ENCODE measurements around the gene MCTP1. TPM values are rescaled to one million over a fixed set of nuclear protein-coding genes. Genes with fewer than 3 reads are reported as not detected.
"Not testable (repeated sequence)": the region's sequence is repeated elsewhere in the genome, so short reads cannot be mapped to it uniquely, and the experiment has no call there.

MCTP1 gene
- total RNA-seq, 1 donor from 2014 or later = 1.3 TPM

GRCh38 chr5:94841598-94842322, 443.1 kb downstream of the MCTP1 start:
- DNase-seq (ENCODE audit: low spot score) (no peak), ATAC-seq (no peak)

GRCh38 chr5:94833851-94834250, 451.0 kb downstream of the MCTP1 start:
- ATAC-seq = no peak
- DNase-seq (ENCODE audit: low spot score) = no peak

DNA sequence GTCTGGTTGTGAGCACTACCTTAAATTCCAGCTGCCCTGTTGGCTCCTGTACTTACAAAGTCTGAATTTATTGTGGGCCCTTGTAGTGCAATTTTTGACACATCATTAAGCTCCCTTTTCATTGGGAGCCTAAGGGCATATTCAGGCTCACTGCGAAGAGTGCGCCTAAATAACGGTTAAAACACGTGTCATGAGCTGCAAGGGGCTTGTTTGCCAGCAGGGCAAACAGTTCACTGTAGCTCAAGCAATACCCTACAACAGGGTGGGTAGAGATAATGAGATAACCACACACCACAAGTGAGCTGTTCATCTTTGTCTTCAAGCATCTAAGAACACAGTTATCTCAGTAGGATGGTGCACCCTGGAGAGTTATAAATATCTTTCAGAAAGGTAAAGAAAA, 452.2 kb downstream of the MCTP1 start:
- ATAC-seq (no peak), DNase-seq (ENCODE audit: low spot score) (no peak)

DNA sequence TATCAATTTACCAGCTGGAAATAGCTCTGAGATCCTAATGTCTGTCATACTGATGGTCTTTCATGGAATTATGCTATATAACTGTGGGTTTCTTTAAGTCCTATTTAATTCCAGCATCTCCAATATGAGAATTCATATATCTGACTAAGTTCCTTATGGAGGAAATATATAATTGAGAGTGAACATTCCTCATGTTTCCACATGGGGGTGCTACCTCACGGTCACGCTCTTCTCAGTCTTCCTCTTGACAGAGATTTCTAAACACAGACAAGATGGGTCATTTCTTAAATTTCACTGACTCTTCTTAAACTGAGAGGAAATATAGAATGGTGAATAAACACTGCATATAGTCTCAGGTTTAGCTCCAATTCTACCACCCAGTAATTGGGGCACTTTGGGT, 454.4 kb downstream of the MCTP1 start:
- no peak for ATAC-seq
- no peak for DNase-seq (ENCODE audit: low spot score)

DNA sequence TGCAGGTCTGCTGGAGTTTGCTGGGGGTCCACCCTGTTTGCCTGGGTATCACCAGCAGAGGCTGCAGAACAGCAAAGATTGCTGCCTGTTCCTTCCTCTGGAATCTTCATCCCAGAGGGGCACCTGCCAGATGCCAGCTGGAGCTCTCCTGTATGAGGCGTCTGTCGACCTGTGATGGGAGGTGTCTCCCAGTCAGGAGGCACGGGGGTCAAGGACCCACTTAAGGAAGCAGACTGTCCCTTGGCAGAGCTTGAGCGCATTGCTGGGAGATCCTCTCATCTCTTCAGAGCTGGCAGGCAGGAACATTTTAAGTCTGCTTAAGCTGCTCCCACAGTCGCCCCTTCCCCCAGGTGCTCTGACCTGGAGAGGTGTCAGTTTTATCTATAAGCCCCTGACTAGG, 456.7 kb downstream of the MCTP1 start:
- DNase-seq (ENCODE audit: low spot score); ATAC-seq: not testable (repeated sequence)

DNA sequence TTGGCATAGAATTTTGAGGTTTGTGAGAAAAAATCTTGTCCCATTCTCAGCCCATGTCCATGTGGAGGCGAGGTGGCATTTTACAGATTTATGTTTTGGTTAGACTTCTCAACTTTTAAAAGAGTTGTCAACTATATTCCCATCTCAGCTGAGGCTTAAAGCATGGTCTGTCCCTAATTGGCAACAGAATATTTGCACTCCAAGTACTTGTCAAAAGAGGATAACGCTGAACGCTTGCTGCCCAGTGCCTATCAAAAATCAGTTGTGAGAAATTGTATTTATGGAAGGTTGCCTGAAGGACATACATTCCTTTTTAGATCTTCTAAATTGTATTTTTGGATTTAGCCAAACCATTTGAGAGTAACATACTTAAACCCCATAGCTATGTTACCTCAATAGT, 464.4 kb downstream of the MCTP1 start:
- no peak for ATAC-seq
- no peak for DNase-seq (ENCODE audit: low spot score)

- no peak for ATAC-seq
Measured at GRCh38 chr5:94818904-94819303, 466.0 kb downstream of the MCTP1 start.

GRCh38 chr5:94815313-94816039, 469.4 kb downstream of the MCTP1 start:
- ATAC-seq = no peak
- DNase-seq (ENCODE audit: low spot score) = no peak

More at GRCh38 chr5:94818904-94819303, 466.0 kb downstream of the MCTP1 start:
- no peak for DNase-seq (ENCODE audit: low spot score)

GRCh38 chr5:94812232-94812631, 472.7 kb downstream of the MCTP1 start:
- ATAC-seq (no peak), DNase-seq (ENCODE audit: low spot score) (no peak)

DNA sequence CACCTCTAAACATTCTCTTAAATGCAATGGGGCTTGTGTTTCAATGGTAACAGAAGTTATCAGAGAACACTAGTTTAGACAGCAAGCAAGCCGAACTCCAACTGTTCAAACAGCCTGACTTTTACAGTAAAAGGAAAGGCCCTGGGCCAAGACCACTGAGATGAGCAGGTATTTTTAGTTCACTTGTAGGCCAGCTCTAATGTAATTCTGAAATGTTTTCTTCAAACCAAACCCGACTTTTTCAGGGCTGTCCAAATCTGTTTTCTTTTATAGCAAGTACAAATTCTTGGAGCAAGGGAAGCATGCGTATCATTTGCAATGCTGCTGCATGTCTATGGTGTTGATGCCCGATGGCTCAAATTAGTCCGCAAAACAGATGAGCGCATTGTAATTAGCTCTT, 473.6 kb downstream of the MCTP1 start:
- no peak for DNase-seq (ENCODE audit: low spot score)
- no peak for ATAC-seq

GRCh38 chr5:94810877-94811276, 474.0 kb downstream of the MCTP1 start:
- ATAC-seq (no peak), DNase-seq (ENCODE audit: low spot score) (no peak)

DNA sequence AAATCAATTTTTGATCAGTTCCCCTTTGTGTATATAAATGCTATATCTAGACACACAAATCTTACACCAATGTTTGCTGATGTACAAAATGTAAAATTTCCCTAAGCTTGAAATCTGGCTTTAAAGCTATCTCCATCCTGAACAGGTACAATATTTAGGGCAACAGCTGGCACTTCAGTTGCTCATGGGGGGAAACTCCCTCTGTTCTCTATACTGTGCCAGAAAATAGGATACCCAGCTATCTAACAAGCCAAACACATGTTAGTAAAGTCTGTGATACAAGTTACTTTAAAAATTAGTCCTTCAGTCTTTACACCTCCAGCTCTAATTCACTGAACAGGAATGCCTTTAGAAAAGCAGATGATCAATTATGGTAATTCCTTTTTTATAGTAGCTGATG, 474.6 kb downstream of the MCTP1 start:
- DNase-seq (ENCODE audit: low spot score) = no peak
- ATAC-seq = no peak

DNA sequence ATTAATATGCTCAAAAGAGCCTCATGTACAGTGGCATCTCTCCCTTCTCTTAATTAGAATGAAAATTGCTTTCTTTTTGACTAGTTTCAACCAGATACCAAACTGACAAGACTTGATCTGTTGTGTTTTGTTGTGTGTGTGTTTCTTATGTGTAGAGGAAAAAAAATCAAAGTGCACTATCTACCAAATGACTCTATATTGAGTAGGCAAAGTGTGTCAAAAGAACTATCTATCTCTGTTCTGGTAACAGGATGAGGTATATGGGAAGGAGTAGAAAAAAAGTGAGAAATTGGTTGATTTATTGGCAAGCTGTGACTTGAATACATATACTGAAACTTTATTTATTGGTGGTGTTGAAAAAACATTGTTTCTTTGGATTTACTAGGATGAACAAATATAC, 476.4 kb downstream of the MCTP1 start:
- no peak for ATAC-seq
- DNase-seq (ENCODE audit: low spot score) = no peak

DNA sequence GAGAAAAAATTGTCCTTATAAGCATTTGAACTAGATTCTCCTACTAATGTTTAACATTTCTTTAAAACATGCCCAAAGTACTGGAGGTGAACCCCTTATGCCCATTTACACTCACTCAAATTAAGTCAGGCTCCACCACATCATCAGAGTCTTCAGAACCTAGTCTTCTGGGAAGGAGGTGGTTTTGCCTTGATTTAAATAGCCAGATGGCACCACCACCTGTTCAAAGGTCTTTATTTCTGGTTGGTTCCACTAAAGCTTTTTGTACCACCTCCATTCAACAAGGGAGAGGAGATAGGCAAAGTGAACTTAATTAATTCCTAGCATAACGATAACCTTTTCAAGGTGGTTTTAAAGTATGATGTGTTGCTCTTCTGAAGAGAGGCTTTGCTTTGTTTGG, 476.9 kb downstream of the MCTP1 start:
- DNase-seq (ENCODE audit: low spot score) (no peak), ATAC-seq (no peak)

GRCh38 chr5:94802450-94802849, 482.4 kb downstream of the MCTP1 start:
- DNase-seq (ENCODE audit: low spot score) (no peak), ATAC-seq (no peak)

DNA sequence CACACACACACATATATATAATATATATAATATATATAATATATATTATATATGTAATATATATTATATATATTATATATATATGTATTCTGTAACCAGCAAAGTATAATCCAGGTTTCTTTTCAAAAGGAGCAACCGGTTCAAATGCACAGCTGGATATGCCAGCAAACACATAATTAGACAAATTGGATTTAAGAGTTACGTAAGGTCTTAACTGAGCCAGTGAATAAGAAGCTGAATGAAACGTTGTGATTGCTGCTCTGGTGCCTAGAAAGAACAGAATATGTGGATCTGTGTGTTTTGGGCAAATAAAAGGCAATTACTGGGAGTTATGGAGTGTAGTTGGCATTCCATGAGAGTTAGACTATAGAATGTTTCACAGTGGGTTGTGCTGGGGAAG, 488.3 kb downstream of the MCTP1 start:
- DNase-seq (ENCODE audit: low spot score) (no peak), ATAC-seq (no peak)

- ATAC-seq (no peak), DNase-seq (ENCODE audit: low spot score) (no peak)
Measured at GRCh38 chr5:94793816-94794198, 491.1 kb downstream of the MCTP1 start.

- DNase-seq (ENCODE audit: low spot score) = no peak
- no peak for ATAC-seq
Measured at GRCh38 chr5:94793113-94793815, 491.6 kb downstream of the MCTP1 start.

GRCh38 chr5:94791829-94792228, 493.1 kb downstream of the MCTP1 start:
- ATAC-seq (no peak), DNase-seq (ENCODE audit: low spot score) (no peak)

DNA sequence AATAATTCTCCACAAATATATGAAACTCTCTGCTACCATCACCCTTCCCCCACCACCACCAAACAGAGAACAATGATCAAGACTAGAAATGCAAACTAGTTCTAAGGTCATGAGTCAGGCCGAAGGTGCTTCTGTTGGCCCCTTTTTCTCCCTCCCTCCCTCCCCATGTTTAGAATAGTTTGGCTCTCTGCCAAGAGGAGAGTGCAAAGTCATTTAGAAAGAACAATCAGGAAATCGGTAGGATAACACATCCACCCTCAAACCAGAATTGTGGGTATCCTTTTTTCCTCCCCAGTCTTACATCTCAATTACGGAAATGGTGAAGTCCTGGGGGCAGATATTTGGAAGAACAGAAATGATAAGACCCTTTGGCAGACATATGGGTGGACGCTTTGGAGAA, 496.4 kb downstream of the MCTP1 start:
- DNase-seq (ENCODE audit: low spot score) = no peak
- no peak for ATAC-seq

- no peak for DNase-seq (ENCODE audit: low spot score)
- ATAC-seq = no peak
Measured at GRCh38 chr5:94784536-94785505, 500.1 kb downstream of the MCTP1 start.
